PC-3 (cell line): ENCODE data around the gene HNRNPDL. TPM values are rescaled to one million over a fixed set of nuclear protein-coding genes. Genes with fewer than 3 reads are reported as not detected.
"Not testable (repeated sequence)": the region's sequence is repeated elsewhere in the genome, so short reads cannot be mapped to it uniquely, and the experiment has no call there.

Experiments
- ATAC-seq: fragments of 200-7000 bp; cut with Tn5 transposase; 2 replicates; pipeline ENCODE4 v1.9.1; 2020; ENCODE audit warnings: mild to moderate bottlenecking, moderate library complexity
- Bru-seq: library from RNA; stranded (reverse); fragments of 400-500 nt; gene quantifications from one replicate; lab custom pipeline; 2021; lab: Mats Ljungman, UMichigan
- BruChase-seq, 2 experiments: library from RNA; stranded (reverse); fragments of 400-500 nt; gene quantifications; one replicate each; lab custom pipeline; 2021; lab: Mats Ljungman, UMichigan
- BruUV-seq: library from RNA; stranded (reverse); fragments of 400-500 nt; replicated peaks from 2 replicates; lab custom pipeline; 2021; lab: Mats Ljungman, UMichigan
- CTCF ChIA-PET: fragments of 300-600 bp; sonication (Branson Sonifier 250); formaldehyde crosslinking; loops from one replicate; lab custom pipeline; 2022; ENCODE audit warnings: antibody characterized with exemption; lab: Charles Lee
- POLR2A ChIA-PET: fragments of 300-600 bp; sonication (Branson Sonifier 250); formaldehyde crosslinking; loops from one replicate; lab custom pipeline; 2022; ENCODE audit warnings: antibody characterized with exemption; ENCODE audit not compliant: unreplicated experiment; lab: Charles Lee
- DNase-seq: peaks from one replicate; pipeline ENCODE4 v3.0.0-alpha.2; 2015
- H2AFZ ChIP-seq: fragments of 300-600 bp; sonication (generic); 2 replicates; pipeline ENCODE4 v1.6.0; 2016; ENCODE audit warnings: antibody characterized with exemption, low read length
- H3F3A ChIP-seq: fragments of 300-600 bp; sonication (generic); one replicate; pipeline ENCODE4 v1.6.0; 2017; ENCODE audit warnings: antibody characterized with exemption, low read length, control low read depth, mild to moderate bottlenecking; ENCODE audit not compliant: unreplicated experiment
- H3K27ac ChIP-seq: fragments of 300-600 bp; sonication (generic); 2 replicates; pipeline ENCODE4 v1.5.1; 2016; ENCODE audit warnings: mild to moderate bottlenecking, low read length
- H3K27me3 ChIP-seq: fragments of 300-600 bp; sonication (generic); 2 replicates; pipeline ENCODE4 v1.6.1; 2016; ENCODE audit warnings: low read length, mixed read lengths
- H3K36me3 ChIP-seq: fragments of 300-600 bp; sonication (generic); 2 replicates; pipeline ENCODE4 v1.6.1; 2016; ENCODE audit warnings: low read depth, mixed run types, low read length, mixed read lengths
- H3K4me1 ChIP-seq: fragments of 300-600 bp; sonication (generic); 2 replicates; pipeline ENCODE4 v1.5.1; 2016; ENCODE audit warnings: low read length; ENCODE audit not compliant: insufficient read depth
- H3K4me2 ChIP-seq: fragments of 300-600 bp; sonication (generic); 2 replicates; pipeline ENCODE4 v1.6.0; 2016; ENCODE audit warnings: low read length
- H3K4me3 ChIP-seq: fragments of 300-600 bp; sonication (generic); 2 replicates; pipeline ENCODE4 v1.5.1; 2016; ENCODE audit warnings: mild to moderate bottlenecking, low read length, mixed read lengths
- H3K79me2 ChIP-seq: fragments of 300-600 bp; sonication (generic); 2 replicates; pipeline ENCODE4 v1.6.1; 2017; ENCODE audit warnings: low read length, mixed read lengths
- H3K9ac ChIP-seq: fragments of 300-600 bp; sonication (generic); 2 replicates; pipeline ENCODE4 v1.6.0; 2016; ENCODE audit warnings: mild to moderate bottlenecking, low read length
- H3K9me2 ChIP-seq: fragments of 300-600 bp; sonication (generic); replicated peaks from 2 replicates; pipeline ENCODE4 v1.6.1; 2016; ENCODE audit warnings: mixed run types, low read length, mixed read lengths
- H3K9me3 ChIP-seq: fragments of 300-600 bp; sonication (generic); 2 replicates; pipeline ENCODE4 v1.6.1; 2016; ENCODE audit warnings: low read length, mixed read lengths
- H4K20me1 ChIP-seq: fragments of 300-600 bp; sonication (generic); 2 replicates; pipeline ENCODE4 v1.6.1; 2016; ENCODE audit warnings: low read length, mixed read lengths
- EZH2 ChIP-seq: fragments of 300-600 bp; sonication (generic); IDR thresholded peaks from one replicate; pipeline ENCODE4 v1.6.1; 2017; ENCODE audit warnings: antibody characterized with exemption, mild to moderate bottlenecking, low read length; ENCODE audit not compliant: unreplicated experiment
- EZH2phosphoT487 ChIP-seq: fragments of 300-600 bp; sonication (generic); IDR thresholded peaks from 2 replicates; pipeline ENCODE4 v1.6.1; 2018; ENCODE audit warnings: mild to moderate bottlenecking, antibody characterized with exemption, low read length, borderline replicate concordance
- intact Hi-C: fragments of 100-400 bp; cut with micrococcal nuclease; formaldehyde crosslinking; loops from 2 replicates; pipeline ENCODE4 v1.9.0; 2023
- long read RNA-seq: library from polyadenylated mRNA; unstranded; transcript quantifications from one replicate; pipeline ENCODE4 v2.0.0, GENCODE V29; 2021; ENCODE audit not compliant: unreplicated experiment
- total RNA-seq: library from RNA; depleted of rRNA; stranded (reverse); fragments of >200 nt; gene quantifications from 2 replicates; pipeline ENCODE4 v1.2.3, GENCODE V29; 2014; rRNA removed
- TF ChIP-seq, protein P1 (sequence below): fragments of 300-600 bp; sonication (generic); conservative IDR thresholded peaks from 2 replicates; pipeline ENCODE4 v1.5.1; 2017; ENCODE audit warnings: antibody characterized with exemption, low read depth, mild to moderate bottlenecking, low read length

HNRNPDL gene
- total RNA-seq = 207 and 215 TPM in 2 replicates
- Bru-seq, nascent RNA = percentile 99 among the genes with signal in this experiment
- BruChase-seq, experiment 1, labeled RNA remaining after a 6-hour chase = percentile 100 among the genes with signal in this experiment
- BruChase-seq, experiment 2, labeled RNA remaining after a 2-hour chase = percentile 100 among the genes with signal in this experiment
- long read RNA-seq, transcript HNRNPDL-201 (8 exons, 3,781 nt) = minor isoform, 62 of 359 reads
- long read RNA-seq, transcript HNRNPDL-204 (7 exons, 2,404 nt) = major isoform, 106 of 359 reads
- long read RNA-seq, transcript HNRNPDL-202 (9 exons, 1,402 nt) = minor isoform, 46 of 359 reads
- long read RNA-seq, partial matches to known transcripts = 111 of 359 reads
- long read RNA-seq, other reads (novel, unspliced or antisense) = 32 of 359 reads

DNA sequence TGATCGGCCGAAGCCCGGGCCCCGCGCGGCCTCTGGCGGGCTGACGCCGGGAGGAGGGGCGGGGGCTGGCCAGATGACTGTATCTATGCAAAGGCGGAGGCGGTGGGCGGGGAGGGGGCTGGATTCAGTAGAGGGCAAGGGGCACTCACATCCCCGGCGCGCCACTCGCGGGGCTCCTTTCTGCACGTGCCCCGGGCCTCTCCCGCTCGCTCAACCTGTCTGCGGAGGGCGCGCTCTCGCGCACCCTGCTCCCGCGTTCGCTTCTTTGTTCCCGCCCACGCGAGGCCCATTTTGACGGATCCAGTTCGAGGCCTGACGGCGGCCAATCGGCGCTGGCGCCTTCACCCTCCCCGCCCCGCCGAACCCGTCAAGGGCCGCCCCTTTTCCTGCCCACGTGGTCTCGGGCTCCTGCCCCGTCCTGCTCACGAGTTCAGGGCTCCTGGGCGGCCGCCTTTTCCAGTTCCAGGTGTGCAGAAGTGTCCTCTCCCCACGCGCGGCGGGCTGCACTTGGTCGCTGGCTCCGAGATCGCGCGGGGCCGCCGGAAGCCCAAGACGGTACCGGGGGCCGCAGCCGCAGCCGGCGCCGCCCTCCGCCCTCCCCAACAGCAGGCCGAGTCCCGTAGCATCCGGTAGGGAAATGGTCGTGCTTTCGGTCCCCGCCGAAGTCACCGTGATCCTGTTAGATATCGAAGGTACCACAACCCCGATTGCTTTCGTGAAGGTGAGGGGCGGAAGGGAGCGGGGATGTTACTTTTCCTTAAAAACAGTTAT lies at the start of gene HNRNPDL, which contains the start of gene ENOPH1:
Gene HNRNPDL, minus strand, starts transcription at position 270 of the 771 bp plus-strand sequence. CDS start 772 bp downstream, outside the sequence.
Gene ENOPH1, plus strand, starts transcription at position 398 of the 771 bp plus-strand sequence. Its CDS starts 240 bp downstream, at position 638.
- peak within 1 kb of the TSS; percentile 84 for H3K27ac ChIP-seq
- no peaks in the 10 kb centered on the region for H3K9me2 ChIP-seq
- no peaks in the 10 kb centered on the region for H3K27me3 ChIP-seq
- no peak for TF ChIP-seq EZH2
- TF ChIP-seq EZH2phosphoT487 = no peak
- TF ChIP-seq, protein P1, sequence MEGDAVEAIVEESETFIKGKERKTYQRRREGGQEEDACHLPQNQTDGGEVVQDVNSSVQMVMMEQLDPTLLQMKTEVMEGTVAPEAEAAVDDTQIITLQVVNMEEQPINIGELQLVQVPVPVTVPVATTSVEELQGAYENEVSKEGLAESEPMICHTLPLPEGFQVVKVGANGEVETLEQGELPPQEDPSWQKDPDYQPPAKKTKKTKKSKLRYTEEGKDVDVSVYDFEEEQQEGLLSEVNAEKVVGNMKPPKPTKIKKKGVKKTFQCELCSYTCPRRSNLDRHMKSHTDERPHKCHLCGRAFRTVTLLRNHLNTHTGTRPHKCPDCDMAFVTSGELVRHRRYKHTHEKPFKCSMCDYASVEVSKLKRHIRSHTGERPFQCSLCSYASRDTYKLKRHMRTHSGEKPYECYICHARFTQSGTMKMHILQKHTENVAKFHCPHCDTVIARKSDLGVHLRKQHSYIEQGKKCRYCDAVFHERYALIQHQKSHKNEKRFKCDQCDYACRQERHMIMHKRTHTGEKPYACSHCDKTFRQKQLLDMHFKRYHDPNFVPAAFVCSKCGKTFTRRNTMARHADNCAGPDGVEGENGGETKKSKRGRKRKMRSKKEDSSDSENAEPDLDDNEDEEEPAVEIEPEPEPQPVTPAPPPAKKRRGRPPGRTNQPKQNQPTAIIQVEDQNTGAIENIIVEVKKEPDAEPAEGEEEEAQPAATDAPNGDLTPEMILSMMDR = no peak
- H3F3A ChIP-seq = peaks cover 7% of the 10 kb centered on the region
- DNase-seq = peak; percentile 91
- H3K36me3 ChIP-seq = peaks cover 34% of the 10 kb centered on the region
- peak within 1 kb of the TSS; percentile 97 for H3K4me3 ChIP-seq
- ChIA-PET CTCF (no interaction called here), POLR2A (interaction anchor here (0.6 kb wide), 1 partner anchor 19 kb away, joined by 4 read pairs; no protein-coding TSS in a partner anchor)
- no peaks in the 10 kb centered on the region for H3K9me3 ChIP-seq
- peak within 1 kb of the TSS; percentile 93 for H3K4me2 ChIP-seq
- H3K4me1 ChIP-seq = peaks cover 32% of the 10 kb centered on the region
- intact Hi-C loops = loop anchor here (1.0 to 2.0 kb wide), 2 partner anchors 36 to 56 kb away; no protein-coding TSS in a partner anchor
- peak; percentile 68 for ATAC-seq
- H4K20me1 ChIP-seq = peaks cover 60% of the 10 kb centered on the region
- peak within 1 kb of the TSS; percentile 80 for H2AFZ ChIP-seq
- no TSS peak for BruUV-seq
- peaks cover 93% of the 10 kb centered on the region for H3K79me2 ChIP-seq
- H3K9ac ChIP-seq = peak within 1 kb of the TSS; percentile 99

DNA sequence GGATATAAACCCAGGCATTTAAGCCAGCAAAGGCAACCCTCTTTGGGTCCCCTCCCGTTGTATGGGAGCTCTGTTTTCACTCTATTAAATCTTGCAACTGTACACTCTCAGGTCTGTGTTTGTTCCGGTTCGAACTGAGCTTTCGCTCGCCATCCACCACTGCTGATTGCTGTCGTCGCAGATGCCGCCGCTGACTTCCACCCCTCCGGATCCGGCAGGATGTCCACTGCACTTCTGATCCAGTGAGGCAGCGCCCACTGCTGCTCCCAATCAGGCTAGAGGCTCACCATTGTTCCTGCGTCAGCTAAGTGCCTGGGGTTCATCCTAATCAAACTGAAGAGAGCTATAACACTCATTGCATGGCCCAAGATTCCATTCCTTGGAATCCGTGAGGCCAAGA lies 49.3 kb upstream of the HNRNPDL start:
- Histone ChIP-seq H2AFZ (no peak overlapping the region), H3F3A (no peaks in the 10 kb centered on the region), H3K9me2 (no peaks in the 10 kb centered on the region), H3K4me1 (no peaks in the 10 kb centered on the region), H4K20me1 (no peaks in the 10 kb centered on the region), H3K4me2 (no peak overlapping the region), H3K9ac (no peak overlapping the region), H3K4me3 (no peak overlapping the region), H3K36me3 (no peaks in the 10 kb centered on the region), H3K27me3 (no peaks in the 10 kb centered on the region), H3K27ac (no peak overlapping the region), H3K79me2 (no peaks in the 10 kb centered on the region), H3K9me3 (no peaks in the 10 kb centered on the region)
- intact Hi-C loops = no loop called here
- CTCF ChIA-PET = no interaction called here
- no peak for TF ChIP-seq EZH2phosphoT487
- no peak for TF ChIP-seq EZH2
- TF ChIP-seq, protein P1 = no peak
- BruUV-seq = no TSS peak
- POLR2A ChIA-PET = no interaction called here
- no peak for DNase-seq
- ATAC-seq = no peak

DNA sequence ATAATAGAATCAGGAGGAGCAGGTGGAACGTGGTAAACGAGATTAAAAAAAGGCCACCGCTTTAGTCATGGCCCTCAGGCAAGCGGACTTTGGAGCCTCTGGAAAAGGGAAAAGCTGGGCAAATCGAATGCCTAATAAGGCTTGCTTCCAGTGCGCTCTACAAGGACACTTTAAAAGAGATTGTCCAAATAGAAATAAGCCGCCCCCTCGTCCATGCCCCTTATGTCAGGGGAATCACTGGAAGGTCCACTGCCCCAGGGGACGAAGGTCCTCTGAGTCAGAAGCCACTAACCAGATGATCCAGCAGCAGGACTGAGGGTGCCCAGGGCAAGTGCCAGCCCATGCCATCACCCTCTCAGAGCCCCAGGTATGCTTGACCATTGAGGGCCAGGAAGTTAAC lies 47.2 kb upstream of the HNRNPDL start:
- intact Hi-C loops, BruUV-seq: not testable (repeated sequence)

DNA sequence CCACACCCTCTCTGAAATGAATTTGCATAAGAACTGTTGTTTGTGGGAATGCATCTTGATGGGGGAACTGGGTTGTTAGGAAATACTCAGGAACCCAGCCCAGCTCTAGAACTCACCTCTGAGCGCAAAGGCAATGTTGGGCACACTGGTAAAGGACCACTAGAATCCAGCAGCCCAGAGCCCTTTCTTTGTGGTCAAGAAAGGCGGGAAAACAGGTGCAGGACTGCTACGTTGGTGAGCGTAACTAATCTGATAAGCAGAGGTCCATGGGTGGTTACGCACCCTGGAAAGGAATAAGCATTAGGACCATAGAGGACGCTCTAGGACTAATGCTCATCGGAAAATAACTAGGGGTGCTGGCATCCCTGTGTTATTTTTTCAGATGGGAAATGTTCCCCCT lies 45.7 kb upstream of the HNRNPDL start:
- H3K79me2 ChIP-seq, H3K9me2 ChIP-seq, H3K4me3 ChIP-seq, POLR2A ChIA-PET, BruUV-seq, H2AFZ ChIP-seq, CTCF ChIA-PET, H3K9ac ChIP-seq, H4K20me1 ChIP-seq, H3K36me3 ChIP-seq, H3F3A ChIP-seq, ATAC-seq, H3K9me3 ChIP-seq, H3K4me2 ChIP-seq, H3K27me3 ChIP-seq, intact Hi-C loops, DNase-seq, H3K4me1 ChIP-seq, H3K27ac ChIP-seq: not testable (repeated sequence)

More for the DNA sequence above, 47.2 kb upstream of the HNRNPDL start:
- H2AFZ ChIP-seq, H3K36me3 ChIP-seq, H3K9me2 ChIP-seq, H3K4me1 ChIP-seq, H3K79me2 ChIP-seq, H4K20me1 ChIP-seq, POLR2A ChIA-PET, CTCF ChIA-PET, H3K9me3 ChIP-seq, H3K9ac ChIP-seq, H3F3A ChIP-seq, H3K4me2 ChIP-seq, H3K27ac ChIP-seq, ATAC-seq, H3K27me3 ChIP-seq, H3K4me3 ChIP-seq: not testable (repeated sequence)
- DNase-seq = peak; percentile 28
